Measurements from ENCODE around the gene MAGI2.
"Not testable (repeated sequence)": the region's sequence is repeated elsewhere in the genome, so short reads cannot be mapped to it uniquely, and the experiment has no call there.

The MAGI2 gene

GRCh38 chr7:78383096-78383880 is 1070.2 kb downstream of the MAGI2 start:
- DNase-seq = no peak

GRCh38 chr7:78379148-78379547 is 1074.3 kb downstream of the MAGI2 start:
- no peak for DNase-seq

- DNase-seq = no peak
These were observed 1075.9 kb downstream of the MAGI2 start for GRCh38 chr7:78377532-78377931.

- no peak for DNase-seq
These were observed 1082.5 kb downstream of the MAGI2 start for GRCh38 chr7:78370936-78371335.

GRCh38 chr7:78368771-78369170 is 1084.7 kb downstream of the MAGI2 start:
- no peak for DNase-seq

GRCh38 chr7:78367280-78367773 is 1086.1 kb downstream of the MAGI2 start:
- DNase-seq = no peak

GRCh38 chr7:78363866-78364265 is 1089.6 kb downstream of the MAGI2 start:
- DNase-seq = no peak

GRCh38 chr7:78359836-78360235 is 1093.6 kb downstream of the MAGI2 start:
- DNase-seq = no peak

GRCh38 chr7:78357709-78358108 is 1095.8 kb downstream of the MAGI2 start:
- DNase-seq = no peak

- no peak for DNase-seq
These were observed 1097.6 kb downstream of the MAGI2 start for GRCh38 chr7:78355834-78356233.

GRCh38 chr7:78350926-78351325 is 1102.5 kb downstream of the MAGI2 start:
- DNase-seq = no peak

- no peak for DNase-seq
These were observed 1103.1 kb downstream of the MAGI2 start for GRCh38 chr7:78350391-78350790.

- no peak for DNase-seq
These were observed 1106.6 kb downstream of the MAGI2 start for GRCh38 chr7:78346827-78347226.

- DNase-seq = no peak
These were observed 1107.5 kb downstream of the MAGI2 start for GRCh38 chr7:78345979-78346378.

- DNase-seq = no peak
These were observed 1108.1 kb downstream of the MAGI2 start for GRCh38 chr7:78345293-78345911.

GRCh38 chr7:78334426-78334825 is 1119.0 kb downstream of the MAGI2 start:
- DNase-seq = no peak

- DNase-seq = no peak
These were observed 1119.7 kb downstream of the MAGI2 start for GRCh38 chr7:78333530-78334425.

GRCh38 chr7:78329001-78329655 is 1124.3 kb downstream of the MAGI2 start:
- no peak for DNase-seq

GRCh38 chr7:78327718-78328117 is 1125.7 kb downstream of the MAGI2 start:
- DNase-seq = no peak

- no peak for DNase-seq
These were observed 1126.6 kb downstream of the MAGI2 start for GRCh38 chr7:78326876-78327275.

- no peak for DNase-seq
These were observed 1127.3 kb downstream of the MAGI2 start for GRCh38 chr7:78326189-78326588.

GRCh38 chr7:78323118-78323517 is 1130.3 kb downstream of the MAGI2 start:
- DNase-seq = no peak

GRCh38 chr7:78322231-78322630 is 1131.2 kb downstream of the MAGI2 start:
- not testable (repeated sequence) for DNase-seq

Measured in hematopoietic multipotent progenitor cell treated with erythropoietin and hydrocortisone succinate and interleukin-3 and kit ligand, for 6 days (in vitro differentiated cells).